HG03039 (cell line): ENCODE data around the gene SRGN.

Experiments
- ATAC-seq: cut with Tn5 transposase; IDR thresholded peaks from one replicate; pipeline ENCODE4 v1.9.1; 2021; ENCODE audit warnings: mild to moderate bottlenecking, moderate library complexity; ENCODE audit not compliant: unreplicated experiment

SRGN gene

GRCh38 chr10:69060127-69060798 is 27.6 kb upstream of the SRGN start:
- ATAC-seq = no peak

DNA sequence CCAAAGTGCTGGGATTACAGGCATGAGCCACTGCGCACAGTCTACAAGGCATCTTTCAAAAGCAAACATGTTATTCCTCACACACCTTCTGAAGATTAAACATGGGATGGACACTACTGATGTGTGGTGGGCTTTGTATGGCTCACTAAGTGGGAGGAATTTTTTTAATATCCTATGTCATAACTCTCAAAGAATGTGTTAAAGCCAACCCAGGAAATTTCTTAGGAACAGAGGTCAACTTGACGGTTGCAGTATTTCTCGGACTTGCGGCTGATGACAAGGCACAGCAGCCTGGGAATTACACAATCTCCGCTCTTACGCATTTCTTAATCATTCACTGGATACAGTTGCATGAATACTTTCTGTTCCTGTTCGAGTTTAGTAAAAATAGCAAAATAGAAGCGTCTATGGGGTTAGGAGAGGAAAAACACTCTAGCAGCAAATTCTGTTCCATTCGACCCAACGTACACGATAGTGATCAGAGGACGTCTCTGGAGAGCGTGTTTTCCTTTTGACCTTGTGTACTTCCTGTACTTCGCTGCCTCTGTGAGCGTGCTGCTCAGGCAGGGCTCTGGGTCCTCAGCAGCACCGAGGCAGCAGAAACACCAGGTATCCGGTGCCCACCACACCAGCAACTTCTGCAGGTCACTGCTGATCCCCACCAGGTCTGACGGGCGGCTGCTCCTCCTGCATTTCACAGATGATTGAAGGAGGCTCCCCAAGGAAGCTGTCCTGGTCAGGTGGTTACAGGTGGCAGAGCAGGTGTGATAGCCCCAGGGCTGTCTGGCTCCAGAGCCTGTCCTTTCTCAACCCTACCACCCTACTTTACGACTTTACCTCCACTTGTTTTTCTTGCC is 26.4 kb upstream of the SRGN start:
- no peak for ATAC-seq

GRCh38 chr10:69062901-69063300 is 25.0 kb upstream of the SRGN start:
- ATAC-seq = no peak

DNA sequence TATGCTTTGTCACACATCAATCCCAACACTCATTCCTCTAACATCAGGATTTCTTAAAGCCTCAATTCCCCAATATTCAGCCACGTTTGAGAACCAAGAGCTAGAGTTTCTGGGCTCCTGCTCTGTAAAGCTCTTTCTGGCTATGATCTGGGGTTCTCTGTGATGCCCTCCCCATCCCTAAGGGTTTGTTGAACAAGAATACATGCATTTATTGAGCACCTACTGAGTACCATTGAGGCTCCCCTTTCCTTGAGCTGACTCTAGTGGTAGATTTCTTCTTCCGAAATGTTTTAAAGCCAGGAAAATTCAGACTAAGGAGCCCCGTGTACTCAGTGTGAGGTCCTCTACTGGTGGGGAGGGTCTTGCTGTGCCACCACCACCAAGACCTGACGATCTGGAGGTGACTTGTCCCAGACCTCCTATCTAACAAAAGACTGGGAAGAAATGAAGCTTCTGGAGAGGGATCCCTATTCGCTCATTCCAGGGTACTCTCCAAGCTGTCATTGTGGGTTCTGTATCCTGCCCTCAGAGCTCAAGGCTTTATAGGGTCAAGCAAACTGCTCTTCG is 23.1 kb upstream of the SRGN start:
- ATAC-seq = no peak

GRCh38 chr10:69065406-69066361 is 22.2 kb upstream of the SRGN start:
- ATAC-seq = peak; percentile 50

- ATAC-seq = no peak
These were observed 20.7 kb upstream of the SRGN start for GRCh38 chr10:69067189-69067588.

DNA sequence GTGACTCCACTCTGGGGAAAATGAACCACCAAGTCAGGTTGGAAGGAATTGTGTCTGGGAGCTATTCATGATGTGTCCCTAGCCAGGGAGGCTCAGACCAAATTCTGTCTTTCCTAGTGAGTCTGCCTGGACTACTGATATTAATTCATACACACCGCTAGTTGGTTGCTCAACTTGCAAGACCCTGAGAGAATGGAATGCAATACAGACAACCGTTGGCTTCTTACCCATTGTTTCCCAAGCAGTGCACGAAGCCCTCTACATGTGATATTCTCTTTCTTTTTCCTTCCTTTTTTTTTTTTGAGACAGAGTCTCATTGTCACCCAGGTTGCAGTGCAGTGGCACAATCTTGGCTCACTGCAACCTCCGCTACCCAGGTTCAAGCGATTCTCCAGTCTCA is 19.4 kb upstream of the SRGN start:
- ATAC-seq = no peak

DNA sequence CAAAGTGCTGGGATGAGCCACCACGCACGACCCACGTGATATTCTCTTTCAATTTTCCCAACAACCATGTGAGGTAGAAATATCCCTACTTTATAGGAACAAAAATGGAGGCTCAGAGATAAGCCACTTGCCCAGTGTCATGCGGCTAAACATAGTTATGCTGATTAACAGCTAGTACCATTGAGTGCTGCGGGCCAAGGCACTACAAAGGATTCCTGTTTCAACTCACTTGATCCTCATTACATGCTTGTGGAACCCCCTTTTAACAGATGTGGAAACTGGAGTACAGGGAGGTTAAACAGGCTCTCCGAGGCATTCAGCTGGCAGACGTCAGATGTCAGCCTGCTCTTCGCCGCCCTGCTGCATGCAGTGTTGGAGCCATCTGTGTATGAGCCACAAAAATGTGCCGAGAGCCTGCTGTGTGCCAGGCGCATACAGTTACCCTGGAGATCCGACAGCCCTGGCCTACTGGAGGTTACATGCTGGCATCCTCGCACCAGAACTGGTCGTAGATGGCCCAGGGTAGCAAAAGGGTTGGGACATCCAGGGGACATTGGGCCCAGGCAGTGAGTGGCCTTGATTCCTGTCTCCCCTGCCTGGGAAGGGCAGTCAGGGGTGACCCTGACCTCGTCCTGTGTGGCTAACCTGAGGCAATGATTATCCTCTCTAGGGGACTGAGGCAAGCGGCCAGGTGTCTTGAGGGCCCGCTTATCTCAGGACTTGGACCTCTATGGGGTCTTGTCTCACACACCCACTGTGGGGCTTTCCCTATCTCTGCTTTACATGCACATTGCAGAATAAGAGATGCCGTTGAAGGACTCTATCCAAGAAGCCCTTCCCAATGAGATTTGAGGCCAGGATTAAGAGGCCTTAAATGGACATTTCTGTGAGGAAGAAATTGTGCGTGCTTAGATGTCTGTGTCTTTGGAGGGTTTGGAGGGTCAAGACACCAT is 18.5 kb upstream of the SRGN start:
- ATAC-seq = no peak

DNA sequence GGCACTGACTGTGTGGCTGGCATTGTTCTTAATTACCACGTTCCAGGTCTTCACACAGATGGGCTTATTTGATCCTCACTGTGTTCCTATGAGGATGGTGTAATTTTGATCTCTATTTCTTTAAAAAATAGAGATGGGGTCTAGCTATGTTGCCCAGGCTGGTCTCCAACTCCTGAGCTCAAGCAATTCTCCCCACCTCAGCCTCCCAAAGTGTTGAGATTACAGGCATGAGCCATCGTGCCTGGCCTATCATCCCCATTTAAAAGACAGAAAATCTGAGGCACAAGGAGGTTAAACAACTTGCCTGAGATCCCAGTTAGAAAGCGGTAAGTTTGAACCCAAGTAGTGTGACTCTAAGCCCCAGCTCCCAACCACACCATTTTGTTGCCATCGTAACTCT is 17.0 kb upstream of the SRGN start:
- no peak for ATAC-seq

GRCh38 chr10:69071610-69072009 is 16.3 kb upstream of the SRGN start:
- ATAC-seq = no peak

- ATAC-seq = no peak
These were observed 14.9 kb upstream of the SRGN start for GRCh38 chr10:69073026-69073425.

- no peak for ATAC-seq
These were observed 14.1 kb upstream of the SRGN start for GRCh38 chr10:69073736-69074364.

DNA sequence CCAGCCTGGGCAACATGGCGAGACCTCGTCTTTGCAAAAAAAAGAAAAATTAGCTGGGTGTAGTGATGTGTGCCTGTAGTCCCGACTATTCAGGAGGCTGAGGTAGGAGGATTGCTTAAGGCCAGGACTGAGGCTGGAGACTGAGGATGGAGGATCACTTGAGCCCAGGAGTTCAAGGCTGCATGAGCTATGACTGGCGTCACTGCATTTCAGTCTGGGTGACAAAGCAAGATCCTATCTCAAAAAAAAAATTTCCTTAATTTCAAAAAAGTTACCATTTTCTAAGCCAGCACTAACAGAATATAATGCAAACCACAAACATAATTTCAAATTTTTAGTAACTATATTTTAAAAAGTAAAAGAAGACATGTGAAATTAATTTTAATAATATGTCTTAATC is 13.4 kb upstream of the SRGN start:
- ATAC-seq = no peak

DNA sequence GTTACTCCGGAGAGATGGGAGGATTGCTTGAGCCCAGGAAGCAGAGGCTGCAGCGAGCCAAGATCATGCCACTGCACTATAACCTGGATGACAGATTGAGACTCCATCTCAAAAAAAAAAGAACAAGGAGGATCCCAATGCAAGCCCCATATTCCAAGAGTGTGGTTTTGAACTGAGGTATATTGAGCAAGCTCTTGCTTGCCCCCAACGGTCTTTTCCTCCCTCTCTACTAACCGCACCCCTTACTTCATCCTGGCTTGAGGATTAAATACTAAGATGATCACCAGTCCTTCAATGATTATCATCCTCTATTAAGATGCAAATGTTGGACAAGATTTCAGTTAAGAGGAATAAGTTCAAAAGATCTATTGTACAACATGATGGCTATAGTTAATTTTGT is 12.5 kb upstream of the SRGN start:
- ATAC-seq = no peak

DNA sequence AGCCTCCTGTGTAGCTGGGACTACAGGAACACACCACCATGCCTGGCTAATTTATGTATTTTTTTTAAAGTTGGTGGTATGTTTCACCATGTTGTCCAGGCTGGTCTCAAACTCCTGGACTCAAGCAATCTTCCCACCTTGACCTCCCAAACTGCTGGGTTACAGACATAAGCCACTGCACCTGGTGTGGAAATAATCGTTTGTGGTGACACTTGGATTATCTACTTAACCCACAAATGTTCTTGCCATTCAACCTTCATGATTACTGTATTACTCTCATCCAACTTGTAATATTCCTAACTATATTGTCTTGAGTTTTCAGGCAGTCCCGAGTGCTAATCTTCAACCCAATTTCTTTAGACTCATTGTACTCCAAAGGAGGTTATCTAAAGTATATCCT is 9.6 kb upstream of the SRGN start:
- ATAC-seq = no peak

DNA sequence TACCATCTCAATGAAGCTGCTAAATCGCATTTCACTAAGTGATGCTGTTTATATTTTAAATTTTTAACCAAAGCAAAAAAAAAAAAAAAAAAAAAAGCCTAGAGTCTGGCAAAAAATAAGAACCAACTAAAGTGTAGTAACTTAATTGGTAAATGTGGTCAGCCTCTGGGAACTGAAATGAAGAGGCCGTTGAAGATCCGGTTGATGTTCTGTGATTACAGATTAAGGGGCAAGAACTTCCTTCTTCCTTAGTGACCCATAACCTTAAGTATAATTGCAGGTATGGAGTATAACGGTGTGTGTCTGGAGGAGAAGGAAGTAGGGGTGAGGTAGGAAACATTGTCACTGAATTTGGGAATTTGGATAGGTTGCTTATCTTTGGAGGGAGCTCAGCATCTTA is 7.7 kb upstream of the SRGN start:
- ATAC-seq = no peak

- no peak for ATAC-seq
These were observed 1.8 kb upstream of the SRGN start for GRCh38 chr10:69086001-69086509.

- no peak for ATAC-seq
These were observed 517 bp downstream of the SRGN start for GRCh38 chr10:69088471-69088769.

GRCh38 chr10:69088801-69089501 is 1.0 kb downstream of the SRGN start:
- ATAC-seq = no peak
